GM12891 (cell line): ENCODE data around the gene IQGAP2.

ENCODE experiments used
- POLR2A ChIP-seq: IDR thresholded peaks from 2 replicates; pipeline ENCODE4 v1.6.1; 2011; ENCODE audit warnings: low read depth, low read length, control low read depth
- POLR2AphosphoS5 ChIP-seq: IDR thresholded peaks from 2 replicates; pipeline ENCODE4 v1.6.1; 2011; ENCODE audit warnings: low read depth, low read length, control low read depth
- TAF1 ChIP-seq: IDR thresholded peaks from 2 replicates; pipeline ENCODE4 v1.6.1; 2011; ENCODE audit warnings: low read depth, low read length, control low read depth

DNA sequence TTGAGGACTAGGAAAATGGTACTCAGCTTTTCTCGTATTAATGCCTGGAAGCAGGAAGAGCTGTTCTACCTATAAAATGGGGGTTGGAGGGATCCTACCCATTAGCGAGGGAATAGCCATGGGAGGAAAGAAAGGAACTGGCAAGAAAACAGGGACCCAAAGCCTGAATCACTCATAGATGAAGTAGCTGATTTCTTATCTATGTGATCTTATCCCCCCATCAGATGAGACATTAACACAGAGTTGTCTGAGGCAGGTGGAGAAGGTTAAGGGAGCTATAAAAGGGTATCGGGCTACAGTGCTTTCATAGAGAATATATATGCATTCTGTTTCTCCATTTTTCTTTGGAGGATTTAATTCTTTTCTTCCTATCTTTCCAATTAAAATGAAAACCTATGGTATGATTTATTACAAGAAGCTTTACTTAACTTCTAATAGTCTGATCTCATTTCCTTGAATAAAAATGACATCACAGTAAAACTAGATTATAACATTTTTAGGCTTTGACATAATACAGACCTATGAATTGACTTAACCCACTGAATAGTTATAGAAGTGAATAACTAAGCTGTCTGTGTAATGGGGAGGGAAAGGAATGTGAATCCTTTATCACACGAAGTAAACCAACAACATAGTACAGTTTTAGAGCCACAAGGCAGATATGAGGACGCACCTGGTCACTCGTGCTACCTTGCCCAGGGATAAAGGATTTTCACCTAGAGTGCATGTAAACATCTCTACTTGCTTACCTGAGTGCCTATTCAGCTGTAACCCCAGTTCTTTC, 39.0 kb downstream of the IQGAP2 start:
- TF ChIP-seq TAF1 (no peak), POLR2A (no peak), POLR2AphosphoS5 (no peak)
